CD4-positive, alpha-beta T cell treated with Interleukin-10 for 1 hour (primary cell): ENCODE measurements around the gene ZNF410.
"Not testable (repeated sequence)": the region's sequence is repeated elsewhere in the genome, so short reads cannot be mapped to it uniquely, and the experiment has no call there.

Experiments
- DNase-seq: peaks from one replicate; pipeline ENCODE4 v3.0.0-alpha.2; 2020

ZNF410 gene, protein sequence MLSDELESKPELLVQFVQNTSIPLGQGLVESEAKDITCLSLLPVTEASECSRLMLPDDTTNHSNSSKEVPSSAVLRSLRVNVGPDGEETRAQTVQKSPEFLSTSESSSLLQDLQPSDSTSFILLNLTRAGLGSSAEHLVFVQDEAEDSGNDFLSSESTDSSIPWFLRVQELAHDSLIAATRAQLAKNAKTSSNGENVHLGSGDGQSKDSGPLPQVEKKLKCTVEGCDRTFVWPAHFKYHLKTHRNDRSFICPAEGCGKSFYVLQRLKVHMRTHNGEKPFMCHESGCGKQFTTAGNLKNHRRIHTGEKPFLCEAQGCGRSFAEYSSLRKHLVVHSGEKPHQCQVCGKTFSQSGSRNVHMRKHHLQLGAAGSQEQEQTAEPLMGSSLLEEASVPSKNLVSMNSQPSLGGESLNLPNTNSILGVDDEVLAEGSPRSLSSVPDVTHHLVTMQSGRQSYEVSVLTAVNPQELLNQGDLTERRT

DNA sequence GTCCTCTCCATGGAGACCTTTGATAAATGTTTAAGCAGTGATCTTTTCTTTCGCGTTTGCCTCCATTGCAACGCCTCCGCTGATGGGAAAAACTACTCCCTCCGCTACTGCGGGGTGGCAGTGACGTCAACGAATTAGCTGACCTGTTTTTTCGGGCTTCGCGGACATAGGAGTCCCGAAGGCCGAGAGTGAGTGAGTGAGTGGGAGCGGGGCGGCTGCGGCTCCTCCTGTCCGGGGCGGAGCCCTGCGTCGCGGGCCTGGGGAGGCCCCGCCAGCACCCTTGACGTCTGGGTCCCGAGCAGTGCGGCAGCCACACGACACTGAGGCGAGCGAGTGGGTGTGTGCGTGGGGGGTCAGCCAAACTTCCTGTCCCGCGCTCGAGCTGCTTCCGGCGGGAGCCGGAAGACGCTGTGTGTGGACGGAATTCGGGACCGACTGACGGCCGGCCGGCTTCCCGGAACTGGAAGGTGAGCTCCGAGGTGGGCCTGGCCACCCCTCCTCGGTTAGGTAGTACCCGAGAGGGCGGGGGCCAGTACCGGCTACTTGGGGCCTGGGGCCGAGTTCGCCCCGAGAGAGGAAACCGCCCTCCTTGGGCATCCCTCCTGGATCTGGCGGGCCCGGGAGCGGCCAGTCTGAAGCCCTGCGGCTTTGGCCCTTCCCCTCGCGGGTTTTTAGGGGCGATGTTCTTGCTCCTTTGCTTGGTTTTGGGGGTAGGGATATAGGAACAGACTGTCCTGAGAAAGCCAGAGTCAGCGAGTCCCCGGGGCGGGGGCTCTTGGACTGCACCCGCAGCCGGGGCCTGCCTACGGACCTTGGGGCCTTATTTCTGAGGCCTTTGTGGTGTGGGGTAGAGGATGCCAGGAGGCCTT is at the start of gene ZNF410:
Gene ZNF410 (plus strand): TSS at position 411 of the 869 bp plus-strand sequence. CDS start 5,317 bp downstream, outside the sequence.
- peak; percentile 91 for DNase-seq

DNA sequence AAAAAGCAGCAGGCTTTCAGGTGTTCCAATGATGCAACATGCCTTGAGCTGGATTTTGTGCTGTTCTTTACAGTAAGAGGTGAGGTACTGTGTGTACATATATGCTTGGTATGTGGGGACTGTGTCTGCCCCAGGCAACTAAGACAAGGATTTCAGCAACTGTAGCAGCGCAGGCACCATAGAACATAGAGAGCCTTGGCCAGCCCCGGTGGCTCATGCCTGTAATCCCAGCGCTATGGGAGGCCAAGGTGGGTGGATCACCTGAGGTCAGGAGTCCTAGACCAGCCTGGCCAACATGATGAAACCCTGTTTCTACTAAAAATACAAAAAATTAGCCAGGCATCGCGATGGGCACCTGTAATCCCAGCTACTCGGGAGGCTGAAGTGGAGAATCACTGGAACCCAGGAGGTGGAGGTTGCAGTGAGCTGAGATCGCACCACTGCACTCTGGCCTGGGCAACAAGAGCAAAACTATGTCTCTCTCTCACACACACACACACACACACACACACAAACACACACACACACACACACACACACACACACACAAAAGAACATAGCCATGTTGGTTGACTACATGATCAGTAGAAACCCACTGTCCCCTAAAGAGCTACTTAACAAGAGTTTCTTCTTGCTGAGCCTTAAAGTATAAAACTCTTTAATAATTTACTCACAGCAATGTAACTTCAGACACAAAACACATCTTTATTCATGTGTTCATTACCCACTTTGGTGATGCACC is 48.2 kb upstream of the ZNF410 start:
- DNase-seq = not testable (repeated sequence)

- no peak for DNase-seq
Measured at GRCh38 chr14:73842201-73842600, 44.5 kb upstream of the ZNF410 start.

DNA sequence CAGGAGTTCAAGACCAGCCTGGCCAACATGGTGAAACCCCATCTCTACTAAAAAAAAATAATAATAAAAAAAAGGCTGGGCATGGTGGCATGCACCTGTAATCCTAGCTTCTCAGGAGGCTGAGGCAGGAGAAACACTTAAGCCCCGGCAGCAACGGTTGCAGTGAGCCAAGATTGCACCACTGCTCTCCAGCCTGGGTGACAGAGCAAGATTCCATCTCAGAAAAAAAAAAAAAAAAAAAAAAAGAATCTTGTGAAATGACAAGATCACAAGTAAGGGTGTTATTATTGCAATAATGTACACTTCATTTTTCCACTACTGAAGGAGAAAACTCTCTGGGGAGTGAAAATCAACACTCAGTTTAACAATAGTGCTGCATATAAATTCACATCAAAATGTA is 43.8 kb upstream of the ZNF410 start:
- no peak for DNase-seq

DNA sequence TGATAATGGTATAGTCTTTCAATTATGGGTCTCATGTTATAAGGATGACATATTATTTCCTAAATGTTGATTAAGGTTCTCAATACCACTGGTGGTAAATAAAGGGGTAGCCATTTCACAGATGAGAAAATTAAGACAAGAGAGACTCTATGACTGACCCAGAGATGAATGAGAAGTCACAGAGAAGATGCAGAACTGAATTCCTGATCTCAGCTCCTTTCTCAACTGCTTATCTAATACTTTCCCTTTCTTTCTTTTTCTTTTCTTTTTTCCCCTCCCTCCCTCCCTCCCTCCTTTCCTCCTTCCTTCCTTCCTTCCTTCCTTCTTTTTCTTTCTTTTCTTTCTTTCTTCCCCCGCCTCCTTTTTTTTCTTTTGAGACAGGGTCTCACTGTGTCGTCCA is 43.4 kb upstream of the ZNF410 start:
- DNase-seq = no peak

GRCh38 chr14:73846947-73847346 is 39.7 kb upstream of the ZNF410 start:
- DNase-seq = no peak

DNA sequence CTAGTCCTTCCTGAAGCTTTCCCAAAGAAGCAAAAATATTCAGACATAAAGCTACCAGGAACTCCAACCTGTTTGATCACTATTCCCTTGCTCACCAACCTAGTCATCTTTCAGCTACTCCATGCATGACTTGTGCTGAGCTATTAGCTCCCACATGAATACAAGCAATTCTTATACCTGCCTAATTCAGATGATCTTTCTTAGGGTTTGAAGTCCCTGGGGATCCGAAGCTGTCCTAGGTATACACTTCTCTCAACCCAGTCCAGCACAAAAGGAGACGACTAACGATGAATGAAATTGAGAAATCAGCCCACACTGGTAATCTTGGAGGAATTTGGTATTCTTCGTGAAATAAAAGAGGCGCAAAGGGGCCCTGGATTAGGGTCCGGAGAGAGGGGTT is 35.7 kb upstream of the ZNF410 start:
- no peak for DNase-seq

GRCh38 chr14:73851567-73852382 is 34.9 kb upstream of the ZNF410 start, which contains the start of gene PTGR2:
Gene PTGR2, plus strand, starts transcription at chr14:73851831. Its CDS starts 7,032 bp downstream, at chr14:73858863.
- peak; percentile 94 for DNase-seq

DNA sequence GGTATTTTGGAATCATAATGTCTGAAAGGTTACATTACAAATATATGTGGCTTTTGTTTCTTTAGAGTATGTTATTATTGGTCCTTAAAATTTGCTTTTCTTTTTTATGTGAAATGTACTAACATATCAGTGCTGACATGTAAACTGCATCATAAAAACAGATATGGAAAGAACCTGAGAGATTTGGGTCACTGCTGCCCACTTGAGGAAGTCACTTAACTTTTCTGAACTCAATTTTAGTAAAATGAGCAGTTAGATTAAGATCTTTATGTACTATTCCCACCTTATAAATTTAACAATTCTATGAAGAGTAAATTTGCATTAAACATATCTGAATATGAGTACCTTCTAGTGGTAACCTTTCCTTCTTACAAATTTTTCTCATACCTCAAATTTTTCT is 27.5 kb upstream of the ZNF410 start:
- no peak for DNase-seq

- no peak for DNase-seq
Measured at GRCh38 chr14:73861073-73861472, 25.6 kb upstream of the ZNF410 start.

DNA sequence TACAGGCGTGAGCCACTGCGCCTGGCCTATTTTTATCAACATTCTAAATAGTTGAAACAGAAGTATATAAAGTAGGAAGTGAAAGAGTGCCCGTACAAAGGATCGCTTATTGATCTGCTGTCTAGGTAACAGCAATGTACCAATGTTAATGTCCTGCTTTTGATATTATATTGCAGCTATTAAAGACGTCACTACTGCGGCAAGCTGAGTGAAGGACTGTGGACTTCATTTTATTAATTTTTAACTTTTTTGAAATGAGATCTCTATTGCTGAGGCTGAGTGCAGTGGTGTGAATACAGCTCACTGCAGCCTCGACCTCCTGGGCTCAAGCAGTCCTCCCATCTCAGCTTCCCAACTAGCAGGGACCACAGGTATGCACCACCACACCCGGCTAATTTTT is 24.2 kb upstream of the ZNF410 start:
- no peak for DNase-seq

DNA sequence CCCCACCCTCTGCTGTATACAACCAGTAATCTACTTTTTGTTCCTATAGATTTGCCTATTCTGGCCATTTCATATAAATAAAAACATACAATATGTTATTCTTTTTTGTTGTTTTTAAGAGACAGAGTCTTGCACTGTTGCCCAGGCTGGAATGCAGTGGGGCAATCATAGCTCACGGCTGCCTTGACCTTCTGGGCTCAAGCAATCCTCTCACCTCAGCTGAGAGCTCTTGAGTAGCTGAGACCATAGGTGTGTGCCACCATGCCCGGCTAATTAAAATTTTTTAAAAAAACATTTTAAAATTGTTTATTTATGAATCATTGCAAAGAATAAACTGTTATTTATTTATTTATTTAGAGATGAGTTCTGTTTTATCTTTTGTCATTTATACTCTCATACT is 23.4 kb upstream of the ZNF410 start:
- DNase-seq = no peak

GRCh38 chr14:73865534-73866113 is 21.0 kb upstream of the ZNF410 start:
- DNase-seq = no peak

DNA sequence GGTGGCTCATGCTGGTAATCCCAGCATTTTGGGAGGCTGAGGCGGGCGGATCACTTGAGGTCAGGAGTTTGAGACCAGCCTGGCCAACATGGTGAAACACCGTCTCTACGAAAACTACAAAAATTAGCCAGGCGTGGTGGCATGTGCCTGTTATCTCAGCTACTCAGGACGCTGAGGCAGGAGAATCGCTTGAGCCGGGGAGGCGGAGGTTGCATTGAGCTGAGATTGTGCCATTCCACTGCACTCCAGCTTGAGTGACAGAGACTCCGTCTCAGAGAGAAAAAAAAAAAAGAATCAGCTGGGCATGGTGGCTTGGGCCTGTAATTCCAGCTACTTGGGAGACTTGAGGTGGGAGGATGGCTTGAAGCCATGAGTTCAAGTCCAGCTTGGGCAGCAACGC is 16.9 kb upstream of the ZNF410 start:
- not testable (repeated sequence) for DNase-seq

GRCh38 chr14:73870525-73871235 is 16.0 kb upstream of the ZNF410 start:
- no peak for DNase-seq

- no peak for DNase-seq
Measured at GRCh38 chr14:73873660-73874059, 13.0 kb upstream of the ZNF410 start.

- DNase-seq = no peak
Measured at GRCh38 chr14:73877790-73878189, 8.9 kb upstream of the ZNF410 start.

GRCh38 chr14:73878436-73878835 is 8.2 kb upstream of the ZNF410 start:
- DNase-seq = no peak

DNA sequence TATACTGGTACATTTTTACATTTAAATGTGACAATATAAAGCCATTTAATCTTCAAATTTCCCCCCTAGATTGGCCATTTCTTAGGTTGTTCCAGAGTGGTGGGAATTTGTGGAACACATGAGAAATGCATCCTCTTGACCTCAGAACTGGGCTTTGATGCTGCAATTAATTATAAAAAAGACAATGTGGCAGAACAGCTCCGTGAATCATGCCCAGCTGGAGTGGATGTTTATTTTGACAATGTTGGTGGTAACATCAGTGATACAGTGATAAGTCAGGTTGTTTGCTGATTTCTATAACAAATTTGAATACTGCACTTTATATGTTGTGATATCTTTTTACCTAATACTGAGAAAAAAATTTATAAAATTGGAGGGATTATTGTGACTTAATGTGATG is 7.6 kb upstream of the ZNF410 start:
- DNase-seq = no peak

DNA sequence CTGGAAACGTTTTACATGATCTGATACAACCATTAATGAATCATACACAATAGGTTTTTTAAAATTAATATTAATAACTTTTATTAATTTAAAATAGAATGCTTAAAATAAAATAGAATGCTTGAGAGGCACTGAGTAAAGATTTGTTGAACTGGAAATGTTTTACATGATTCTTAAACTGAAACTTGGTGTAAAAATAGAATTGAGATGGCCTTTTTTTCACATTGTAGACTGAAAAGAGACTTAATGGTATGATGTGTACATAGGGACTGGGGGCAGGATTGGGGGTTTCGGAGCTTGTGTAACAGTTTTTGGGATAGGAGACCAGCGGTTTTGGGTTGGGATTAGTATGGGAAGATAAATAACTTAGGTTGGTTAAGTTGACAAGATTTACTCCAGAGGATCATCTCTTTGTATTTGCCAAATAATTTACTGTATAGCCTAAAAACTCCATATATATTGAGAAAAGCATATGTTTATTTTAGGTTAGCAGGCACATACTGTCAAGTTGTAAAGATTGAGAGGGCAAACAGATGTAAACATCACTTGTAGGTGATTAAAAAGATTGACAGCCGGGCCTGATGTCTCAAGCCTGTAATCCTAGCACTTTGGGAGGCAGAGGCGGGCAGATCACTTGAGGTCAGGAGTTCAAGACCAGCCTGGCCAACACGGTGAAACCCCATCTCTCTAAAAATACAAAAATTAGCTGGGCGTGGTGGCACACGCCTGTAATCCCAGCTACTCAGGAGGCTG is 2.0 kb upstream of the ZNF410 start:
- no peak for DNase-seq

- no peak for DNase-seq
Measured at GRCh38 chr14:73887318-73887616, 608 bp downstream of the ZNF410 start.
